Right cardiac atrium (tissue), 5 donors: ENCODE measurements around the gene FHIT. TPM values are rescaled to one million over a fixed set of nuclear protein-coding genes. Genes with fewer than 3 reads are reported as not detected.
"Not testable (repeated sequence)": the region's sequence is repeated elsewhere in the genome, so short reads cannot be mapped to it uniquely, and the experiment has no call there.

ENCODE experiments used
- ATAC-seq, 2 donors: fragments of 200-7000 bp; cut with Tn5 transposase; one replicate each; pipeline versions ENCODE4 v1.8.0 to v1.9.1; 2020; ENCODE audit warnings: moderate library complexity in 2 of 2, mild to moderate bottlenecking in 1 of 2
- DNase-seq, 3 donors: peaks; one replicate each; pipeline ENCODE4 v3.0.0-alpha.2; 2020
- H3K27ac ChIP-seq: one replicate; pipeline ENCODE4 v1.5.1; 2013; ENCODE audit warnings: mild to moderate bottlenecking, low read length, control low read depth, moderate library complexity
- H3K27me3 ChIP-seq: one replicate; pipeline ENCODE4 v1.6.1; 2013; ENCODE audit not compliant: control insufficient read depth, insufficient read depth
- H3K4me1 ChIP-seq: one replicate; pipeline ENCODE4 v1.6.1; 2013; ENCODE audit warnings: low read length; ENCODE audit not compliant: control insufficient read depth, insufficient read depth
- H3K4me3 ChIP-seq: one replicate; pipeline ENCODE4 v1.5.1; 2013; ENCODE audit warnings: low read length, control low read depth
- H3K9me3 ChIP-seq: one replicate; pipeline ENCODE4 v1.6.1; 2013; ENCODE audit warnings: low read length; ENCODE audit not compliant: control insufficient read depth
- WGBS: extraction: QIAGEN DNeasy Blood & Tissue Kit; methylation state at CpG from one replicate; pipeline ENCODE4 v1.1.7; 2013; 5-methylcytosine and 5-hydroxymethylcytosine counted together
- intact Hi-C, 4 donors: fragments of 100-400 bp; cut with DNase I; formaldehyde crosslinking; loops; one replicate each; pipeline versions ENCODE4 v1.11.0 to v1.14.0; 2022 to 2023
- polyA plus RNA-seq: library from polyadenylated mRNA; stranded (reverse); fragments of 200-250 nt; gene quantifications from one replicate; pipeline ENCODE4 v1.2.3, GENCODE V29; 2013
- total RNA-seq, 4 donors: library from RNA; stranded (reverse); fragmentation: NEBNext Ultra II Directional; extraction: Animal tissue kit (Norgen Biotek cat#: 25700); gene quantifications; one replicate each; pipeline ENCODE4 v1.2.1, GENCODE V29; 2021
- donor health status: healthy with polysubstance abuse.
- donor health status: DM: no; HTN: yes; CAD: no.
- donor health status: DM: no; HTN: no; CAD: no.
- donor health status: DM: no; HTN: yes; CAD: no; lungs with severe emphysema.
- donor health status: DM: yes; HTN: yes; CAD: no.

FHIT gene
- total and polyA plus RNA-seq, 5 donors = 16.5 to 25.8 (median 21.4) TPM

DNA sequence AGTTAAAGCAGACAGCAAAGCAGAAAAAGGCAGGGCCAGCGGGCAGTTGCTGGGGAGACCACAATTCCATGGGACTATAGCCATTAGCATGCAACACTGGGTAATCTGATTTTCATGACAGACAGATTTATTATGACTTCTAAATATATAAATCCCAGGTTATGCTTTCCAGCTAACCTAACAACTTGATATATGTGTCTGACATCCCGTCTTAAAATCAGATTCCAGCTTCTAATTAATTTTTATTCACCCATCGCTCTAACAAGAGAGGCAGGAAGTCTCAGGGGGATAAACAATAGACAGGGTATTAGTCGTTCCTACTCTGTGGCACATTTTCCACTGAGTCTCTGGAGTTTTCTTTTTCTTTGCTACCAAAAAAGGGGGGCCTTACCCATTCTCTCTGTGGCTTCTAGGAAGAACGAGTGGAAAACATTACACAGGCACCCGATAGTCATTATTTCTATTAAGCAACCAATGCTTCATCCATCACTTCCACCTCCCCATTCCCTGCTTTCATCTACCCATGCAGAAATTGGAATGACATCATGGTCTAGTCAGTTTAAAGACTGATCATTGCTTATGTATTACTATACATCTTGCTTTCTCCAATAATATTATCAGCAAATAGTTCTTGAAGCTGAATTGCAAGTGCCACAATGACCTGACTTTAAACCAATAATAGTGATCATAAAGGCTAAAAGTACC lies 173.1 kb downstream of the FHIT start:
- ATAC-seq (no peak), DNase-seq (no peak)
- Histone ChIP-seq H3K27me3 (no peaks in the 10 kb centered on the region), H3K4me1 (no peaks in the 10 kb centered on the region), H3K4me3 (no peak overlapping the region), H3K27ac (no peak overlapping the region), H3K9me3 (no peaks in the 10 kb centered on the region)
- WGBS = 66% methylated on average over 6 of the region's 6 CpGs
- intact Hi-C loops = no loop called here

DNA sequence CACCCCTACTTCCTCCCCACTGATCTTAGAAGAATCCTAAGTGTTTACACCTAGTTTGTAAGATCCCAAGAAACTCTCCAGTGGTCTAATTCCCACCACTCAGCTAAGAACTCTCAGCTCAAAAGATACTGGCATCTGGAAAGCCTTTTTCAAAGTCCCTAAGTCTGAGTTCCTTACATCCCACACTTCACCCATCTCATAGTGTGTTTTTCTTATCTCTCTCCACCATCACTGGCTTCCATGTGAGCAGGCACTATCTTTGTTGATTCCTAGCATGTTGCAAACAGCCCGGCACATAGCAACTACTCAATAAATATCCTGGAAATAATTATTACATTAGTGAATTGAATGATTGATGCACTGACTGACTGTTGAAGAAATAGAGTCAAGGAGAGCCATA lies 173.7 kb downstream of the FHIT start:
- Histone ChIP-seq H3K4me1 (no peaks in the 10 kb centered on the region), H3K27ac (no peak overlapping the region), H3K27me3 (no peaks in the 10 kb centered on the region), H3K4me3 (no peak overlapping the region), H3K9me3 (no peaks in the 10 kb centered on the region)
- WGBS = 70% methylated on average over 1 of the region's 1 CpG
- intact Hi-C loops = no loop called here
- ATAC-seq (no peak), DNase-seq (no peak)

DNA sequence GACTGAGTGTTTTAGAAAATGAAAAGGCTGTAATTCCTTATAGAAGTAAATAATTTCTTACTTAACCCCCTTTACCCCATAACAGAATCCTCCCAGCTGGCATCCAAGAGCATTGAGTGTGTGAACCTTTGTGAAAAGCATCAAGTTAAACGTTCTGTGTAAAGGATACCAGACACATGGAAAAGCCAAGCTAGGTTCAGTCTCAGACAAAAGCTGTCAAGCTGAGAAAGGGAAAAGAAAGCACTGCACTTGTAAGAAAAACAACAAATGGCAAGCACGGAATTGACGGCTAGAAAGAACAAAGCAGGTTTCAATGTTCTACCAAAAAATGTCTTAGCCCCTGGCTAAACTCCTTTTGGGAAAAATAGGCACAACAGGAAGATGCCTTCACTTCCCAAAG lies 176.5 kb downstream of the FHIT start:
- H3K4me3 ChIP-seq = no peak overlapping the region
- no peaks in the 10 kb centered on the region for H3K4me1 ChIP-seq
- H3K9me3 ChIP-seq = no peaks in the 10 kb centered on the region
- no peaks in the 10 kb centered on the region for H3K27me3 ChIP-seq
- no peak overlapping the region for H3K27ac ChIP-seq
- 54% methylated on average over 3 of the region's 3 CpGs for WGBS
- no peak for DNase-seq
- intact Hi-C loops = no loop called here
- no peak for ATAC-seq

DNA sequence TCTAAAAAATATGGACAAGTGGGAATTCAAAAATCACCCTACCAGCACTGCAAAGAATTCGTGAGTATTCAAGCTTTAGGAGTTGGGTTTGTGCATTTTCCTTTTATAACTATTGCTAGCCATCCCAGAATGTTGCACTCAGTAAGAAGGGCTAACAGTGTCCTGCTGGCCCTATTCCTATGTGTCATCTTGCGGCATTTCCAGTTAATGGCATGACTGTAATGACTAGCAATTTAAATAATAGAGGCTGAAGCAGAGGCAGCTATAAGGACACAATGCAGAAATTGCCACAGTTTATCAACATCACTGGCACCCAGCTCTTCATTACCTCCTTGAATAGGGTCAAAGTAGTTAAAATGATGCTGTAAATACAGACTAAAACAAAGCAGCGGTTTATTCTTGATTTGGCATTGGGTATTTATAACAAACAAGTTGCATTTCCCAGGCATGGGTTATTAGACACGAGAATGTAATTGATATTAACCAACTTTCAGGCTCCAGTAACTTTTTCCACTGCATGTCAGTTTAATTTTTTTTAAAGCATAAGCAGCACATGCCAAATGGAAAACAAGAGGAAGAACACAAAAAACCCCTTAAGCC lies 177.6 kb downstream of the FHIT start:
- no peak for ATAC-seq
- H3K4me3 ChIP-seq = no peak overlapping the region
- intact Hi-C loops = no loop called here

DNA sequence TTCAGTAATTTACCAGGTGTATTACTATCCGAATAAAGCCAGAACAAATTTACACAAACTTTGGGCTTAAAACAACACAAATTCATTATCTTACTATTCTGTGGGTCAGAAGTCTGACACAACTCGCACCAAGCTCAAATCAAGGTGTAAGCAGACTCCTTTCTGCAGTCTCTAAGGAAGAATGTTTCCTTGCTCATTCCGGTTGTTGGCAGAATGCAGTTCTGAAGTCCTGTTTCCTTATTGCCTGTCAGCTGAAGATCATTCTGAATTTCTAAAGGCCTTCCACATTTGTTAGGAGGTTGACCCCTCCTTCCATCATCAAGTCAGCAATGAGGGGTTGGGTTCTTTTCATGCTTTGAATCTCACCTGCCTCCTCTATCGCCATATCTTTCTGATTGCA lies 183.2 kb downstream of the FHIT start:
- 86% methylated on average over 4 of the region's 4 CpGs for WGBS
- intact Hi-C loops = no loop called here

More for the DNA sequence above, 177.6 kb downstream of the FHIT start:
- 84% methylated on average over 4 of the region's 4 CpGs for WGBS
- H3K27ac ChIP-seq = no peak overlapping the region
- H3K27me3 ChIP-seq = no peaks in the 10 kb centered on the region
- DNase-seq = no peak
- no peaks in the 10 kb centered on the region for H3K9me3 ChIP-seq
- no peaks in the 10 kb centered on the region for H3K4me1 ChIP-seq

DNA sequence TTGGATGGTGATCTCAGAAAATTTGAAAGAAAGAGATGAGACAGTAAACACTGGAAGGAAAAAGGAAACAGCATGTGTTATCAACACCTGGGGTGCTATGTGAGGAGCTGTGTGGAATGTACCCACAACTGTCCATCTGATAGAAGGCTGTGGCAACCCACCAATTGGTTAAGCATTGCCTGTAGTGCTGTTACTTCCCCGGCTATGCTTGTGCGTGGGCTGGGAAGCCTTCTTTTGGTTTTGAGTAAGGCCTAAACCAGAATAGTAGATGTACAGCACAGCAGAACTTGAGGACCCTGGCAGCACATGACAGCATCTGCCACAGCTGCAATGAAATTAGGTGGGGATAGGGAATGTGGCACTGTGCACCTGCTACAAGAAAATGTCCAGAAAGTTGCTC lies 184.5 kb downstream of the FHIT start:
- ATAC-seq (no peak), DNase-seq (no peak)
- WGBS = 93% methylated on average over 2 of the region's 2 CpGs
- intact Hi-C loops = no loop called here
- Histone ChIP-seq H3K27ac (no peak overlapping the region), H3K4me1 (no peaks in the 10 kb centered on the region), H3K4me3 (no peak overlapping the region), H3K27me3 (no peaks in the 10 kb centered on the region), H3K9me3 (no peaks in the 10 kb centered on the region)

More for the DNA sequence above, 183.2 kb downstream of the FHIT start:
- no peak for DNase-seq
- Histone ChIP-seq H3K27ac (no peak overlapping the region), H3K4me3 (no peak overlapping the region), H3K9me3 (no peaks in the 10 kb centered on the region), H3K4me1 (no peaks in the 10 kb centered on the region), H3K27me3 (no peaks in the 10 kb centered on the region)
- ATAC-seq = no peak

DNA sequence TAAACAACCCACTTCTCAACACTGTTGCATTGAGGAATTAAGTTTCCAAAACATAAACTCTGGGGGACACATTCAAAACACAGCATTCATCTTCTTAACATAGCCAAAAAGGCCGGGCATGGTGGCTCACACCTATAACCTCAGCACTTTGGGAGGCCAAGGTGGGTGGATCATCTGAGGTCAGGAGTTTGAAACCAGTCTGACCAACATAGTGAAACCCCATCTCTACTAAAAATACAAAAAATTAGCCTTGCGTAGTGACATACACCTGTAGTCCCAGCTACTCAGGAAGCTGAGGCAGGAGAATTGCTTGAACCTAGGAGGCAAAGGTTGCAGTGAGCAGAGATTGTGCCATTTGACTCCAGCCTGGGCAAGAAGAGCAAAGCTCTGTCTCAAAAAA lies 185.0 kb downstream of the FHIT start:
- DNase-seq, ATAC-seq, intact Hi-C loops, H3K4me1 ChIP-seq, H3K4me3 ChIP-seq, H3K27ac ChIP-seq, H3K27me3 ChIP-seq, H3K9me3 ChIP-seq: not testable (repeated sequence)
- 93% methylated on average over 2 of the region's 2 CpGs for WGBS

DNA sequence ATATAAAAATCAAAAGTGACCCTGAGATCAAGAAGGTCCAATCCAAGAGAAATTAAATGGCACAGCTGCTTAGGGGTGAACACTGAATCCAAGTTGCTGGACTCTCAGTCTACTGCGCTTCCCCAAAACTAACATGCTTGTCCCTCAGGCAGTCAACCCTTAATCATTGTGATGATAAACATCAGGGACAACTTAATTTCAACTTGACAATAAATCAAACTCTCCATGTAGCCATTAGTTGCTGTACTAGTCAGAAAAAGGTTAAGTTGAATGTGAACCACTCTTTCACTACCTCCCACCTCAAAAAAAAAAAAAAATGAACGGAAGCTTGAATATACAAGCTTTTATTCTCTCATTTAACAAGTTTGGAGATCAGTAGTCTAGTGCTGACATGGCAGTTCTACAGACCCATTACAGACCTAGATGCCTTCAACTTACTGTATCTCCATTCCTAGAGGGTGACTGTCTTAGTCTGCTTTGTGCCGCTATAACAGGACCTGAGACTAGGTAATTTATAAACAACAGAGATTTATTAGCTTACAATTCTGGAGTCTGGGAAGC lies 185.7 kb downstream of the FHIT start:
- Histone ChIP-seq H3K27ac (no peak overlapping the region), H3K4me1 (no peaks in the 10 kb centered on the region), H3K9me3 (no peaks in the 10 kb centered on the region), H3K27me3 (no peaks in the 10 kb centered on the region), H3K4me3 (no peak overlapping the region)
- DNase-seq (no peak), ATAC-seq (no peak)
- intact Hi-C loops = no loop called here
- 63% methylated on average over 3 of the region's 3 CpGs for WGBS

DNA sequence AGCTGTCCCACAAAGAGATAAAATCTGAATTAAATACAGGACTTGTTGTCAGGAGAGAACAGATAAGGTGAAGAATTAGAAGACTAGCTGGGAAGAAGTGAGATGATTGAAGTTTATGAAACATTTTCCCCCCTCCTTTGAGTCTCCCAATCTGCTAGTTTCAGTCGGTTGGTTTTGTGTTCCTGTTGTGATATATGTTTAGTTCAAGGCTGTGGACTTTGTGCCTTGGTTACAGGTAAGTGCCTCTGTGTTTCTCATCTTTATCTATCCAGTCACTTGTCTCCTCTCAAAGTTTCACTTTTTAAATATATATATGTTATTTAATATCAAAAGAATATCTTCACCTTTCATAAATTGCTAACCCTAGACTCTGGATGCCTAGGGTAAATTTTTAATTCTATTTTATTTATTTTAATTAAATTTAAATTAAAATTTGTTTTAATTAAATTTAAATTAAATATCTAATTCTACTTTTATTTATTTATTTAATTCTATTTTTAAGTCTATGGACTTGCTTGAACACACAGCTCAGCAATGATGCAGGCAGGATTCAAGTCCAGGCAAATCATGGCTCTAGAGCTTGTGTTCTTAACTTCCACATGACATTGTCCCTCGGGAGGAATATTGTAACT lies 190.0 kb downstream of the FHIT start:
- intact Hi-C loops = no loop called here
- ATAC-seq (no peak), DNase-seq (no peak)
- H3K4me3 ChIP-seq = no peak overlapping the region
- no peaks in the 10 kb centered on the region for H3K4me1 ChIP-seq
- no peaks in the 10 kb centered on the region for H3K9me3 ChIP-seq
- no peak overlapping the region for H3K27ac ChIP-seq
- 86% methylated on average over 2 of the region's 2 CpGs for WGBS
- H3K27me3 ChIP-seq = no peaks in the 10 kb centered on the region

DNA sequence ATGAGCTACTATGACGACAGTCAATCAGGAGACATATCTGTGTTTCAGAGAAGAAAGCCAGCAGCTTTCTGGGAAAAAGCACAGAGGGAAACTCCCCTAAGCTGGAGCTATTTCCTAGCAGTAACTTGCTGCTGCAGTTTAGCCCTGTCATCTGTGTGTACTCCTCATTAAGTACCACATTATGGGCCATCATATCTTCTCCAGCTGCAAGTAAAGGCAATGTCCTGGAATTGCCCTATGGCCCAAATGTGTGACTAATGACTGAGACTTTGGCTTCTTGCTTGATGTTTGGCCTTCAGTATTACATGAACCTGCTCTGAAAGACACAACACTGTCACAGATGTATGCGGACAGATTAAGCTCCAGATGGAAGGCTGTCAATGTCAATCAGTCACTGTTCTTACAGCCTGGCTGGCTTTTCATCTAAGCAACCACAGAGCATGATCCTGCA lies 190.8 kb downstream of the FHIT start:
- WGBS = 82% methylated on average over 2 of the region's 2 CpGs
- ATAC-seq = no peak

DNA sequence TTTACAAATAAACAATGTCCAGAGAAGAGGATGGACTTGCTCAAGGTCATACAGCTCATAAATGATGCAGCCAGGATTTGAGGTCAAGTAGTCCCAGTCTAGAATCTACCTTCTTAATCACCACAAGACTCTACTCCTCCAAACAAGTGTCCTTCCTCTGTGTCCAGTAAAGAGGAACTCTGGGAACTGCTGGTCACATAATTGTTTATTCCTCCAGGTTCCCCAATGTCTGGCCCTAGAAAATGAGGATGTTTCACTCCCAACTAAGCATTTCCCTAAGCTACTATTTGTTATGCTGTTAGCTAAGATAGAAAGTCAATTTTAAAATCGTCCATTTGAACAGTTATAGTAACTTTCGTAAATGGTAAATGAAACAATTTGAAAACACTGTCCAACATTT lies 192.4 kb downstream of the FHIT start:
- intact Hi-C loops = no loop called here
- DNase-seq (no peak), ATAC-seq (no peak)
- Histone ChIP-seq H3K27me3 (no peaks in the 10 kb centered on the region), H3K9me3 (no peaks in the 10 kb centered on the region), H3K4me3 (no peak overlapping the region), H3K4me1 (no peaks in the 10 kb centered on the region), H3K27ac (no peak overlapping the region)
- WGBS = 81% methylated on average over 2 of the region's 2 CpGs

More for the DNA sequence above, 190.8 kb downstream of the FHIT start:
- DNase-seq = no peak
- Histone ChIP-seq H3K4me1 (no peaks in the 10 kb centered on the region), H3K9me3 (no peaks in the 10 kb centered on the region), H3K27ac (no peak overlapping the region), H3K27me3 (no peaks in the 10 kb centered on the region), H3K4me3 (no peak overlapping the region)
- intact Hi-C loops = no loop called here
